Progenitor cell of endocrine pancreas (in vitro differentiated cells): ENCODE results near the gene ATXN2L. TPM values are rescaled to one million over a fixed set of nuclear protein-coding genes. Genes with fewer than 3 reads are reported as not detected.
A peak's percentile ranks its signal among the peaks of the same experiment; 100 is the strongest.

ENCODE experiments used
- DNase-seq: peaks from one replicate; pipeline ENCODE4 v3.0.0; 2021; ENCODE audit warnings: low spot score; ENCODE audit not compliant: unreplicated experiment
- H3K27ac Mint-ChIP-seq: 2 replicates; pipeline ENCODE4 v1.8.0; 2021; ENCODE audit warnings: mild to moderate bottlenecking, moderate library complexity, mixed read lengths
- H3K27me3 Mint-ChIP-seq: 2 replicates; pipeline ENCODE4 v1.8.0; 2021; ENCODE audit warnings: mixed read lengths
- H3K36me3 Mint-ChIP-seq: 2 replicates; pipeline ENCODE4 v1.8.0; 2022; ENCODE audit warnings: mixed read lengths; ENCODE audit not compliant: insufficient read depth
- H3K4me1 Mint-ChIP-seq: 2 replicates; pipeline ENCODE4 v1.8.0; 2021; ENCODE audit warnings: low read depth, mixed read lengths
- H3K4me3 Mint-ChIP-seq: 2 replicates; pipeline ENCODE4 v1.8.0; 2021; ENCODE audit warnings: low read depth, mild to moderate bottlenecking, moderate library complexity, mixed read lengths
- H3K9me3 Mint-ChIP-seq: 2 replicates; pipeline ENCODE4 v1.8.0; 2021; ENCODE audit warnings: low read depth, mixed read lengths
- total RNA-seq: library from RNA; stranded (reverse); gene quantifications from 2 replicates; pipeline ENCODE4 v1.2.1, GENCODE V29; 2021
- TF ChIP-seq, protein P1 (sequence below): fragments of 200-600 bp; sonication (generic); IDR thresholded peaks from one replicate; pipeline ENCODE4 v1.5.0; 2021; ENCODE audit warnings: antibody characterized with exemption, mild to moderate bottlenecking; ENCODE audit not compliant: unreplicated experiment

The ATXN2L gene
- total RNA-seq, 1 donor from 2014 or later = 248 TPM

DNA sequence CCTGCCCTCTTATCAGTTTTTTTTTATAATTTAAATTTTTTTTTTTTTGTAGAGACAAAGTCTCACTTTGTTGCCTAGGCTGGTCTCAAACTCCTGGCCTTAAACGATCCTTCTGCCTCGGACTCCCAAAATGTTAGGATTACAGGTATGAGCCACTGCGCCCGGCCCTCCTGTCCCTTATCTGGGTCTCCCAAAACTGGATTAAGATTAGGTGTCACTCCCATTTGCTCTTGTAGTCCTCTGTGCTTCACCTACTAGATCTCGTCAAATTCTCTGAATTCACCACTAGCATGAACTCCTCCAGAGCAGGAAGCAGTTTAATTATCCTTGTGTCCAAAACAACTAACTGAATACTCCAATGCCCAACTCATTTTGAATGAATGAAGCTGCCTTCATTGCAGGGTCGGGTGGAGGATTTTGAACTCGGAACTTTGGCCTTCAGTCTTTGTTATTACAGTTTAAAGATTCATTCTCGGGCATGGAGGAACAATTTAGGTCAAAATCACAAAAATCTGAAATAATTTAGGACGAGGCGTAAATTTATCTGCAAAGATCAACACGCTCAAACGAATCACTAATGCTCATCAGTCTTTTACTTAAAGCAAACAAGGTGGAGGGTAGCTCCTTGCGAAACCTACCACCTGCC, 802 bp upstream of the ATXN2L start:
- no peak for DNase-seq

DNA sequence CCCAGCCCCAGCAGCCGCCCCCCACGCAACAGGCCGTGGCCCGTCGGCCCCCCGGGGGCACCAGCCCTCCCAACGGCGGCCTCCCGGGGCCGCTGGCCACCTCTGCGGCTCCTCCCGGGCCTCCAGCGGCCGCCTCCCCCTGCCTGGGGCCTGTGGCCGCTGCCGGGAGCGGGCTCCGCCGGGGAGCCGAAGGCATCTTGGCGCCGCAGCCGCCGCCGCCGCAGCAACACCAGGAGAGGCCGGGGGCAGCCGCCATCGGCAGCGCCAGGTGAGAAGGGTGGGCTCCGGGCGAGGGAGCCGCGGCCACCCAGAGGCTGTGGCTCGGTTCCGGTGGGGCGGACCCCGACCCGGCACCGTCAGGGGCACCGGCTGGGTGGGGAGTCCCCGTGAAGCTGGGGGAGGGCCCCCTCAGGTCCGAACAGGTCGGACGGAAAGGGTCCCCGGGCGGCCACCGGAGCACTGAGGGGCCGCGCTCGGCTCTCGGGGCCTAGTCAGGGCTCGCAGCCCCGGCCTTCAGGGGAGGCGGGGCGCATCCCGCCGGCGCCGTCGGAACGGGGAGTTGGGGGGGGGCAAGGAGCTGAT, 583 bp downstream of the ATXN2L start:
- H3K36me3 Mint-ChIP-seq = peaks cover 20% of the 10 kb centered on the region
- peak; percentile 20 for DNase-seq
- H3K27ac Mint-ChIP-seq = peak overlapping the region; percentile 99

More for the DNA sequence above, 802 bp upstream of the ATXN2L start:
- peak overlapping the region; percentile 92 for H3K27ac Mint-ChIP-seq
- H3K4me3 Mint-ChIP-seq = peak overlapping the region; percentile 85
- H3K36me3 Mint-ChIP-seq = peaks cover 15% of the 10 kb centered on the region
- TF ChIP-seq, protein P1, sequence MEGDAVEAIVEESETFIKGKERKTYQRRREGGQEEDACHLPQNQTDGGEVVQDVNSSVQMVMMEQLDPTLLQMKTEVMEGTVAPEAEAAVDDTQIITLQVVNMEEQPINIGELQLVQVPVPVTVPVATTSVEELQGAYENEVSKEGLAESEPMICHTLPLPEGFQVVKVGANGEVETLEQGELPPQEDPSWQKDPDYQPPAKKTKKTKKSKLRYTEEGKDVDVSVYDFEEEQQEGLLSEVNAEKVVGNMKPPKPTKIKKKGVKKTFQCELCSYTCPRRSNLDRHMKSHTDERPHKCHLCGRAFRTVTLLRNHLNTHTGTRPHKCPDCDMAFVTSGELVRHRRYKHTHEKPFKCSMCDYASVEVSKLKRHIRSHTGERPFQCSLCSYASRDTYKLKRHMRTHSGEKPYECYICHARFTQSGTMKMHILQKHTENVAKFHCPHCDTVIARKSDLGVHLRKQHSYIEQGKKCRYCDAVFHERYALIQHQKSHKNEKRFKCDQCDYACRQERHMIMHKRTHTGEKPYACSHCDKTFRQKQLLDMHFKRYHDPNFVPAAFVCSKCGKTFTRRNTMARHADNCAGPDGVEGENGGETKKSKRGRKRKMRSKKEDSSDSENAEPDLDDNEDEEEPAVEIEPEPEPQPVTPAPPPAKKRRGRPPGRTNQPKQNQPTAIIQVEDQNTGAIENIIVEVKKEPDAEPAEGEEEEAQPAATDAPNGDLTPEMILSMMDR = no peak
- H3K4me1 Mint-ChIP-seq = peaks cover 26% of the 10 kb centered on the region
- no peaks in the 10 kb centered on the region for H3K27me3 Mint-ChIP-seq
- H3K9me3 Mint-ChIP-seq = no peaks in the 10 kb centered on the region

DNA sequence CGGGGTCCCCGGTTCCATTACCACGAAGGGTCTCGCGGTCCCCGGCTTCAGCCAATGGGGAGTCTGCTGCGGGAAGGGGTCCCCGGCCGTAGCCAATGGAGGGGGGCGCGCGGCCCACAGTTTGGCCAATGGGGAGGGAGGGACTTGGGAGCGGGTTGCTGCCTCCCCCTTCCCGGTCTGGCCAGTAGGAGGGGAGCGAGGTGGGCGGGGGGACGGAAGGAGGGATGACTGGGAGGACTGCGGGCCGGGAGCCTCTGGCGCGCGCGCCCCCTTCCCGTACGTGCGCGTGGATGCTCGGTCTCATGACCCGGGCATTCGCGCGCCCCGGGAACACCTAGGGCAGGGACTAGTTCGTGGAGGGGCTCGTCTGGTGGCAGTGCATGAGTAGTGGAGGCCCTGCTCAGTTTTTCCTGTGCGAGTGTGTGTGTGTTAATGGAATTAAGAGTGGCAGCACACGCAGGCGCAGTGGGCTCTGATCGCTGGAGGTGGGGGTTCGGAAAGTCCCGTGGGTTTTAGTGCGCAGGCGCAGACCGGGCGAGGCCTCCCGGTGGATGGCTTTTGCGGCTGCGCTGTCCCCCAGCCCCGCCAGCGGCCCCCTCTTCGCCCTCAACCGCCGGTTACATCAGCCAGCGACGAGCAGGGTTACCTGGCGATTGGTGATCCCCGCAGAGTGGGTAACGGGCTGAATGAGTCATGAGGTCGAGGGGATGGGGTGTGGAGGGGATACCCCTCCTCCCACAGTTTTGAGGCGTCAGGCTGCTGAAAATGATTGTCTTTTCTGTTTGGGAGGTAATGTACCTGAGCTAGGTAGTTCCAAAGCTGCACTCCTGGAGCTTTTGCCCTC, 1.3 kb downstream of the ATXN2L start:
- Mint-ChIP-seq H3K4me1 (peaks cover 26% of the 10 kb centered on the region), H3K27ac (peak overlapping the region; percentile 99), H3K4me3 (peak overlapping the region; percentile 96), H3K27me3 (no peaks in the 10 kb centered on the region), H3K36me3 (peaks cover 20% of the 10 kb centered on the region), H3K9me3 (no peaks in the 10 kb centered on the region)
- TF ChIP-seq, protein P1 = no peak
- DNase-seq = peak; percentile 95

More for the DNA sequence above, 583 bp downstream of the ATXN2L start:
- Mint-ChIP-seq H3K4me3 (peak overlapping the region; percentile 96), H3K9me3 (no peaks in the 10 kb centered on the region), H3K27me3 (no peaks in the 10 kb centered on the region), H3K4me1 (peaks cover 26% of the 10 kb centered on the region)
- TF ChIP-seq, protein P1 = no peak

DNA sequence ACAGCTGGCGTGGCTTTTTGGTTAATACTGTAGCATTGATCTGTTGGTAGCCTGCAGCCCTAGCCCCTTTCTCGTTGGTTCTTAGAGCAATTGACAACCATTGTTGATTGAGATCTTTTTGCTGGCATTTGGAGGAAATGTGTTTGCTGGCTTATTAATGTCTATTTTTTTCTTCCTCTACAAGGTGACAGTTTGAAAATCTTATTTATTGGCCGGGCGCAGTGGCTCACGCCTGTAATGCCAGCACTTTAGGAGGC, 1.8 kb downstream of the ATXN2L start:
- TF ChIP-seq, protein P1 = no peak
- Mint-ChIP-seq H3K27ac (peak overlapping the region; percentile 99), H3K27me3 (no peaks in the 10 kb centered on the region), H3K4me3 (peak overlapping the region; percentile 96), H3K36me3 (peaks cover 25% of the 10 kb centered on the region), H3K4me1 (peaks cover 26% of the 10 kb centered on the region), H3K9me3 (no peaks in the 10 kb centered on the region)
- no peak for DNase-seq

DNA sequence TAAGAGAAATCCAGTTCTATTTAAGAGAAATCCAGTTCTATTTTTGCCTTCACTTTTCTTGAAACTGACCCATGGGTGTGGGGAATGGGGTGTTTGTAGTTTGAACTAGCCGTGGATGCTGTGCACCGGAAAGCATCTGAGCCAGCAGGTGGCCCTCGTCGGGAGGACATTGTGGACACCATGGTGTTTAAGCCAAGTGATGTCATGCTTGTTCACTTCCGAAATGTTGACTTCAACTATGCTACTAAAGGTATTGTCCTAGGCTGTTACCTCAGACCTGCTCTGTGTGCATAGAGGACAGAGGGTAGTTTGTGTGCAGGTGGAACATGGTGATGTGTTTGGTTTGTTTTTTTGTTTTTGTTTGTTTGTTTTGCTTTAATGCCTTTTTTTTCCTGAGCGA, 3.3 kb downstream of the ATXN2L start:
- Mint-ChIP-seq H3K27ac (peak overlapping the region; percentile 91), H3K4me1 (peaks cover 24% of the 10 kb centered on the region), H3K4me3 (peak overlapping the region; percentile 27), H3K27me3 (no peaks in the 10 kb centered on the region), H3K36me3 (peaks cover 33% of the 10 kb centered on the region), H3K9me3 (no peaks in the 10 kb centered on the region)
- TF ChIP-seq, protein P1 = no peak
- no peak for DNase-seq
